OCI-LY7 (cell line): ENCODE data around the gene LRRC75B.

Experiments
- CTCF ChIP-seq: fragments of 200-600 bp; sonication (generic); conservative IDR thresholded peaks from 2 replicates; pipeline ENCODE4 v1.5.1; 2014; ENCODE audit warnings: mild to moderate bottlenecking, antibody characterized with exemption, low read length, moderate library complexity, mixed read lengths
- EZH2phosphoT487 ChIP-seq: fragments of 200-600 bp; sonication (generic); IDR thresholded peaks from 2 replicates; pipeline ENCODE4 v1.6.1; 2018; ENCODE audit warnings: low read depth, borderline replicate concordance, mild to moderate bottlenecking, mixed run types, antibody characterized with exemption, low read length, moderate library complexity, mixed read lengths

- TF ChIP-seq CTCF, result no peak
- no peak for TF ChIP-seq EZH2phosphoT487
Measured at GRCh38 chr22:24542641-24543040, 50.2 kb downstream of the LRRC75B start.
